HEK293 (cell line): ENCODE data around the gene ATP5MC2.

Source experiments
- GLIS2 ChIP-seq: fragments of 450-650 bp; formaldehyde crosslinking; IDR thresholded peaks from 2 replicates; pipeline ENCODE4 v1.5.1; 2016; ENCODE audit warnings: missing biosample characterization, missing genetic modification characterization
- KLF16 ChIP-seq: fragments of 450-650 bp; formaldehyde crosslinking; IDR thresholded peaks from 2 replicates; pipeline ENCODE4 v1.5.1; 2017; ENCODE audit warnings: missing biosample characterization, missing genetic modification characterization
- MYNN ChIP-seq: fragments of 450-650 bp; formaldehyde crosslinking; IDR thresholded peaks from 2 replicates; pipeline ENCODE4 v1.5.1; 2016; ENCODE audit warnings: missing biosample characterization, missing genetic modification characterization, borderline replicate concordance
- ZBTB49 ChIP-seq: fragments of 450-650 bp; formaldehyde crosslinking; IDR thresholded peaks from 2 replicates; pipeline ENCODE4 v1.5.1; 2016; ENCODE audit warnings: missing biosample characterization, missing genetic modification characterization, low read depth
- ZNF138 ChIP-seq: fragments of 450-650 bp; formaldehyde crosslinking; IDR thresholded peaks from 2 replicates; pipeline ENCODE4 v1.5.1; 2016; ENCODE audit warnings: missing biosample characterization, missing genetic modification characterization, borderline replicate concordance
- ZNF175 ChIP-seq: fragments of 450-650 bp; formaldehyde crosslinking; IDR thresholded peaks from 2 replicates; pipeline ENCODE4 v1.5.1; 2016; ENCODE audit warnings: missing biosample characterization, missing genetic modification characterization
- ZNF24 ChIP-seq: fragments of 450-650 bp; formaldehyde crosslinking; IDR thresholded peaks from 2 replicates; pipeline ENCODE4 v1.5.1; 2016; ENCODE audit warnings: missing biosample characterization, missing genetic modification characterization
- ZNF324 ChIP-seq: fragments of 450-650 bp; formaldehyde crosslinking; IDR thresholded peaks from 2 replicates; pipeline ENCODE4 v1.5.1; 2016; ENCODE audit warnings: missing biosample characterization, missing genetic modification characterization
- ZNF394 ChIP-seq: fragments of 450-650 bp; formaldehyde crosslinking; IDR thresholded peaks from 2 replicates; pipeline ENCODE4 v1.5.1; 2016; ENCODE audit warnings: missing biosample characterization, missing genetic modification characterization, mild to moderate bottlenecking, moderate library complexity, borderline replicate concordance
- ZNF423 ChIP-seq: fragments of 450-650 bp; formaldehyde crosslinking; IDR thresholded peaks from 2 replicates; pipeline ENCODE4 v1.5.1; 2016; ENCODE audit warnings: missing biosample characterization, missing genetic modification characterization
- ZNF544 ChIP-seq: fragments of 450-650 bp; formaldehyde crosslinking; IDR thresholded peaks from 2 replicates; pipeline ENCODE4 v1.5.0; 2017; ENCODE audit warnings: missing biosample characterization, missing genetic modification characterization
- ZNF660 ChIP-seq: fragments of 450-650 bp; IDR thresholded peaks from 2 replicates; pipeline ENCODE4 v1.5.1; 2018; ENCODE audit warnings: missing biosample characterization, mild to moderate bottlenecking, missing genetic modification characterization
- TF ChIP-seq, protein P1 (sequence below): fragments of 450-650 bp; formaldehyde crosslinking; IDR thresholded peaks from 2 replicates; pipeline ENCODE4 v1.5.1; 2016; ENCODE audit warnings: missing biosample characterization, missing genetic modification characterization

GRCh38 chr12:53652366-53652765 is 23.5 kb downstream of the ATP5MC2 start:
- TF ChIP-seq, protein P1, sequence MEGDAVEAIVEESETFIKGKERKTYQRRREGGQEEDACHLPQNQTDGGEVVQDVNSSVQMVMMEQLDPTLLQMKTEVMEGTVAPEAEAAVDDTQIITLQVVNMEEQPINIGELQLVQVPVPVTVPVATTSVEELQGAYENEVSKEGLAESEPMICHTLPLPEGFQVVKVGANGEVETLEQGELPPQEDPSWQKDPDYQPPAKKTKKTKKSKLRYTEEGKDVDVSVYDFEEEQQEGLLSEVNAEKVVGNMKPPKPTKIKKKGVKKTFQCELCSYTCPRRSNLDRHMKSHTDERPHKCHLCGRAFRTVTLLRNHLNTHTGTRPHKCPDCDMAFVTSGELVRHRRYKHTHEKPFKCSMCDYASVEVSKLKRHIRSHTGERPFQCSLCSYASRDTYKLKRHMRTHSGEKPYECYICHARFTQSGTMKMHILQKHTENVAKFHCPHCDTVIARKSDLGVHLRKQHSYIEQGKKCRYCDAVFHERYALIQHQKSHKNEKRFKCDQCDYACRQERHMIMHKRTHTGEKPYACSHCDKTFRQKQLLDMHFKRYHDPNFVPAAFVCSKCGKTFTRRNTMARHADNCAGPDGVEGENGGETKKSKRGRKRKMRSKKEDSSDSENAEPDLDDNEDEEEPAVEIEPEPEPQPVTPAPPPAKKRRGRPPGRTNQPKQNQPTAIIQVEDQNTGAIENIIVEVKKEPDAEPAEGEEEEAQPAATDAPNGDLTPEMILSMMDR (tag by site-specific recombination) = no peak
- no peak for TF ChIP-seq ZBTB49 (tag by site-specific recombination)
- no peak for TF ChIP-seq ZNF394 (tag by site-specific recombination)
- no peak for TF ChIP-seq ZNF660 (tag by site-specific recombination)
- no peak for TF ChIP-seq MYNN (tag by site-specific recombination)
- no peak for TF ChIP-seq ZNF24 (tag by site-specific recombination)
- no peak for TF ChIP-seq ZNF324
- no peak for TF ChIP-seq ZNF175 (tag by site-specific recombination)
- TF ChIP-seq ZNF423 (tag by site-specific recombination) = no peak
- no peak for TF ChIP-seq ZNF544
- TF ChIP-seq KLF16 = no peak
- no peak for TF ChIP-seq GLIS2
- TF ChIP-seq ZNF138 = no peak
